Kidney glomerular epithelial cell (primary cell): ENCODE data around the gene MRPL52.
"Not testable (repeated sequence)": the region's sequence is repeated elsewhere in the genome, so short reads cannot be mapped to it uniquely, and the experiment has no call there.

Experiments
- DNase-seq: peaks from one replicate; lab custom pipeline; 2025; lab: John Stamatoyannopoulos, UW

The MRPL52 gene

GRCh38 chr14:22811722-22812121, 18.0 kb upstream of the MRPL52 start:
- DNase-seq = no peak

- no peak for DNase-seq
Observed at GRCh38 chr14:22812744-22813143, 16.9 kb upstream of the MRPL52 start.

GRCh38 chr14:22813145-22813544, 16.5 kb upstream of the MRPL52 start:
- no peak for DNase-seq

- no peak for DNase-seq
Observed at GRCh38 chr14:22814373-22814772, 15.3 kb upstream of the MRPL52 start.

GRCh38 chr14:22814941-22815713, 14.6 kb upstream of the MRPL52 start, which contains the start of gene SLC7A7:
Gene SLC7A7 (minus strand): TSS chr14:22815435. CDS start chr14:22813398, 2,037 bp downstream.
- no peak for DNase-seq

- peak; percentile 28 for DNase-seq
Observed at GRCh38 chr14:22819151-22819988, 10.3 kb upstream of the MRPL52 start.

- DNase-seq = no peak
Observed at GRCh38 chr14:22820731-22821130, 9.0 kb upstream of the MRPL52 start.

- no peak for DNase-seq
Observed at GRCh38 chr14:22821193-22822015, 8.3 kb upstream of the MRPL52 start.

- DNase-seq = no peak
Observed at GRCh38 chr14:22822016-22822570, 7.6 kb upstream of the MRPL52 start.

- peak; percentile 84 for DNase-seq
Observed at GRCh38 chr14:22822571-22823098, 7.1 kb upstream of the MRPL52 start.

- DNase-seq = peak; percentile 94
Observed at GRCh38 chr14:22824711-22825359, 4.9 kb upstream of the MRPL52 start.

GRCh38 chr14:22829076-22829660, 519 bp upstream of the MRPL52 start:
- not testable (repeated sequence) for DNase-seq

GRCh38 chr14:22830443-22831010, 840 bp downstream of the MRPL52 start:
- DNase-seq = no peak

GRCh38 chr14:22835505-22835904, 5.8 kb downstream of the MRPL52 start:
- no peak for DNase-seq

GRCh38 chr14:22836301-22837113, 6.8 kb downstream of the MRPL52 start, which contains the start of gene MMP14:
Gene MMP14 (plus strand): TSS chr14:22836585. CDS start chr14:22836818, 233 bp downstream.
- peak; percentile 48 for DNase-seq

GRCh38 chr14:22837114-22837749, 7.5 kb downstream of the MRPL52 start:
- no peak for DNase-seq

- no peak for DNase-seq
Observed at GRCh38 chr14:22837750-22838538, 8.3 kb downstream of the MRPL52 start.

GRCh38 chr14:22838631-22839041, 8.9 kb downstream of the MRPL52 start:
- no peak for DNase-seq
